Mammary epithelial cell (primary cell): ENCODE measurements around the gene SMIM5.

Source experiments
- CTCF ChIP-seq, 2 donors: IDR thresholded peaks in 1 of 2; conservative IDR thresholded peaks in 1 of 2; 2 replicates each; pipeline ENCODE4 v1.5.1; 2011 to 2012; ENCODE audit warnings: inconsistent platforms in 2 of 2, low read length in 2 of 2, mild to moderate bottlenecking in 2 of 2, control low read depth in 1 of 2, low read depth in 1 of 2; ENCODE audit not compliant: insufficient read depth in 1 of 2; ENCODE audit errors: extremely low read depth in 1 of 2
- EZH2 ChIP-seq: IDR thresholded peaks from 2 replicates; pipeline ENCODE4 v1.6.1; 2012; ENCODE audit warnings: low read length, inconsistent platforms, borderline replicate concordance

GRCh38 chr17:75680431-75680830, 47.2 kb downstream of the SMIM5 start:
- no peak for TF ChIP-seq CTCF (conservative IDR thresholded peaks at IDR 0.05 in 1 of 2, IDR thresholded peaks at IDR 0.05 in 1 of 2; ENCODE audit: extremely low read depth in 1 of 2, insufficient read depth in 1 of 2, low read depth in 1 of 2, low read length in 2 of 2)
- TF ChIP-seq EZH2: no peak
